Coronary artery (tissue), 2 donors: ENCODE data around the gene KRT4.
"Not testable (repeated sequence)": the region's sequence is repeated elsewhere in the genome, so short reads cannot be mapped to it uniquely, and the experiment has no call there.

Source experiments
- DNase-seq: peaks from one replicate; pipeline ENCODE4 v3.0.0-alpha.2; 2017; ENCODE audit warnings: low spot score
- H3K27ac ChIP-seq, 2 donors: fragments of 200-600 bp; sonication (generic); one replicate each; pipeline ENCODE4 v1.5.1; 2016 to 2019
- H3K4me3 ChIP-seq: fragments of 200-600 bp; sonication (generic); 2 replicates; pipeline ENCODE4 v1.5.1; 2016; ENCODE audit warnings: mild to moderate bottlenecking, moderate library complexity
- TF ChIP-seq, protein P1 (sequence below): fragments of 200-600 bp; sonication (generic); IDR thresholded peaks from one replicate; pipeline ENCODE4 v1.5.1; 2019; ENCODE audit warnings: antibody characterized with exemption

The KRT4 gene

DNA sequence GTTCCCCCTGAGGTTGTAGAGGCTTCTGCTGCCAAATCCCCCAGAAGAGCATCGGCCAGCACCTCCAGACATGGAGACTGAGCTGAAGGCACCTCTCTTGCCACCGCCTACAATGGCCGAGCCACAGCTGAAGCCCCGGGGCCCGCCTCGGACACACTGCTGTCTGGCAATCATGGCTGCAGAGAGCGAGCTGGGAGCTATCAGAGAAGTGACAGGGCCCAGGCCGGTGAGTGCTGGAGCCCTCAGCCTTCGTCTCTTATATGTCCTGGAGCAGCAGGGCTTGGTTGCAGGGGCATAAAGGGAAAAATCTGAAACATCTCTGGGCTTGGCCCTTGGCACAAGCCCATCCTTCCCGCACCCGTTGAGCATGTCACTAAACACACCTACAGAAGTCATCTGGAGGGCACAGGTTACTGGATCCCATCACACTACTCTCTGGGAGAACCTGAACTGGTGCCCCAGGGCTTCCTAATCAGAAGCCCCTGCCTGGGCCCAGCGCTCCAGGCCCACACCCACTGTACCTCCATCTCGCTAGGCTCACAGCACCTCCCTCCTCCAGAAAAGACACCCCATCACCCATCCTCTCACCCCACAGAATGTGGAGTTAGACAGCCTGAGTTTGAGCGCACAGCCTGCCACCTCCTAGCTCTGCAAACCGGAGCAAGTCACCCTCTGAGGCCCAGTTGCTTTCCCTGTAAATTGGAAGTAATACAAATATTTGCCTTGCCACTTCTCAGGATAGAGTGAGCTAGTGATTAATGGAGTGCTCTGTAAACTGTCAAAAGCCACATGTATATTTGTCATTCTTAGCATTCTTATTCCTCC lies at the start of gene KRT4:
Gene KRT4 (minus strand): TSS at position 232 of the 825 bp plus-strand sequence. CDS start 58 bp downstream, at position 174.
- TF ChIP-seq, protein P1, sequence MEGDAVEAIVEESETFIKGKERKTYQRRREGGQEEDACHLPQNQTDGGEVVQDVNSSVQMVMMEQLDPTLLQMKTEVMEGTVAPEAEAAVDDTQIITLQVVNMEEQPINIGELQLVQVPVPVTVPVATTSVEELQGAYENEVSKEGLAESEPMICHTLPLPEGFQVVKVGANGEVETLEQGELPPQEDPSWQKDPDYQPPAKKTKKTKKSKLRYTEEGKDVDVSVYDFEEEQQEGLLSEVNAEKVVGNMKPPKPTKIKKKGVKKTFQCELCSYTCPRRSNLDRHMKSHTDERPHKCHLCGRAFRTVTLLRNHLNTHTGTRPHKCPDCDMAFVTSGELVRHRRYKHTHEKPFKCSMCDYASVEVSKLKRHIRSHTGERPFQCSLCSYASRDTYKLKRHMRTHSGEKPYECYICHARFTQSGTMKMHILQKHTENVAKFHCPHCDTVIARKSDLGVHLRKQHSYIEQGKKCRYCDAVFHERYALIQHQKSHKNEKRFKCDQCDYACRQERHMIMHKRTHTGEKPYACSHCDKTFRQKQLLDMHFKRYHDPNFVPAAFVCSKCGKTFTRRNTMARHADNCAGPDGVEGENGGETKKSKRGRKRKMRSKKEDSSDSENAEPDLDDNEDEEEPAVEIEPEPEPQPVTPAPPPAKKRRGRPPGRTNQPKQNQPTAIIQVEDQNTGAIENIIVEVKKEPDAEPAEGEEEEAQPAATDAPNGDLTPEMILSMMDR: no peak
- Histone ChIP-seq H3K27ac (no peak within 1 kb of the TSS), H3K4me3 (no peak within 1 kb of the TSS)
- no peak for DNase-seq

DNA sequence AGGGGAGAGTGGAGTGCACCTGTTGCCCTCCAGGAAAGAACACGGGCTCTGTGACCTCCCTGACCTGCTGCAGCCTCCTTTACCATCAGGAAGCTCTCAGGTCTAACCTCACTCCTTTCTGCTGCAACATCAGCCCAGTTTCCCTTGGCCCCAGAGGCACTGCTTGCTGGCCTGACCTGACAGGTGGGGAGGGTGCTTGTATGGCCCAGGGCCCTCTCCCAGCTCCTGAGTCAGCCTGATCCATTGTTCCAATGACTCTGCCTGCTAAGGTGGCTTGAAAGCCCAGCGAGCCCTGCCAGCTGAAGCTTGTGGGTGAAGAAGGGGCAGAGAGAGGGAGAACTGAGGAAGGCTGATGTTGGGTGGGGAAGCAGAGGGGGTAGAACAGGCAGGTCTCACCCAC lies 48.1 kb upstream of the KRT4 start:
- TF ChIP-seq, protein P1: no peak
- H3K4me3 ChIP-seq: no peak overlapping the region
- DNase-seq: no peak
- H3K27ac ChIP-seq: no peak overlapping the region

DNA sequence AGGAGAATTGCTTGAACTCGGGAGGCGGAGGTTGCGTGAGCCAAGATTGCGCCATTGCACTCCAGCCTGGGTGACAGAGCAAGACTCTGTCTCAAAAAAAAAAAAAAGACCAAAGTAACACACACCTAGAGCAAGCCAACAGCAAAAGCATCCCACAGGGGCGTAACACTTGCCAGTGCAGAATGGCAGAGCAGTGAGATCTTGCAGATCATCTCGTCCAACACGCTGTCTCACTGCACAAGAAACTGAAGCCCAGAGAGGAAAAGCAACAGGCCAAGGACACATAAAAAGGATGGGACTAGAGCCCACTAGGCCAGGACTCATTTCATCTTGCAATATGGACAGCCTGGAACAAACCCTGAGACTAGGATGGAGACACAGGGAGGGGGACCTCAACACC lies 47.6 kb upstream of the KRT4 start:
- Histone ChIP-seq H3K4me3 (no peak overlapping the region), H3K27ac (no peak overlapping the region)
- TF ChIP-seq, protein P1: no peak
- no peak for DNase-seq

DNA sequence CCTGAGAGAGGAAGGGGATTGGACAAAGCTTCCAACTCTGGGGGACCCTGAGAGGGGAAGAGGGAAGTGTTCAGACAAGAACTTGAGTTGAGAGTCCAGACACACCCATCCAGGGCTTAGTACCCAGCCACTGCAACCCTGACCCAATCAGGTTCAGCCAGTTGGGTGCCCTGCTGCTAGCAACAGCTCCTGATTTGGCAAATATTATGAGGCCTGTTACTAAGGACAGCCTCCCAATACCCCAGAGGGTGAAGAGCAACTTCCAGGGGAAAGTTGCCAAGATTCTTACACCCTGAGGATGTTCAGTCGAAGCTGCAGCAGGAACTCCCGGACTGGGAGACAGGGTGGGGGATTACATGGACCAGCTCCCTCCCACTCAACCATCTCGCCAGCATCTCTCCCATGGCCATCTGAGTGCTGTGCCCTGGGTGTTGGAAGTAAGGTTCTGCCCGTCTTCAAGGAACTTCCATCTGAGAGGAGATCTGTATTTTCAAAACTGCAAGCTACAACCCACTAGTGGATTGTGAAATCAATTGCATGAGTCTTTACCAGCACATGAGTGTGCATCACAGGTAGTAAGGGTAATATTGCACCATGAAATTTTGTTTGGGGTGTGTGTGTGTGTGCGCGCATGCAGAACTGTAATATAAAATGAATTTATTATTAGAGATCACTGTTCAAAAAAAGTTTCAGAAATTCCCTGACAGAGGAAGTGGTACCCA lies 46.3 kb upstream of the KRT4 start:
- H3K27ac ChIP-seq: no peak overlapping the region
- no peak for DNase-seq
- H3K4me3 ChIP-seq: no peak overlapping the region
- TF ChIP-seq, protein P1: no peak

DNA sequence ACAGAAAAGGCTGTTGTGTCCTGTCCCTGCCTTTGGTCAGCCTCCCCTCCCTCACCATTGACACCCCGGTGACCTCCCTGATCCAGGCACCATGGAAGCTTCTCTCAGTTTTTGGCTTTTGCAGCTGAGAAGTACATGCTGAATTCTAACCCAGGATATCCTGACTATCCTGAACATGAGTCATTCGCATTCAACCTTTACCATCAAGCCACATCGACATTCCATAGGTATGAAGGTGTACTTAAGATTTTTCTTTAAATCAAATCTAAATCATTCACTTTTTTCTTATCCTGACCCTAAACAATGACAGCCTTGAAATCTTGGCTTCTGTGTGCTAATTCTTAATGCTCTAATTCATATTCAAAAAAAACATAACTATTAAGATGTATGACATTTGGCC lies 43.6 kb upstream of the KRT4 start:
- DNase-seq: no peak
- no peak overlapping the region for H3K27ac ChIP-seq

DNA sequence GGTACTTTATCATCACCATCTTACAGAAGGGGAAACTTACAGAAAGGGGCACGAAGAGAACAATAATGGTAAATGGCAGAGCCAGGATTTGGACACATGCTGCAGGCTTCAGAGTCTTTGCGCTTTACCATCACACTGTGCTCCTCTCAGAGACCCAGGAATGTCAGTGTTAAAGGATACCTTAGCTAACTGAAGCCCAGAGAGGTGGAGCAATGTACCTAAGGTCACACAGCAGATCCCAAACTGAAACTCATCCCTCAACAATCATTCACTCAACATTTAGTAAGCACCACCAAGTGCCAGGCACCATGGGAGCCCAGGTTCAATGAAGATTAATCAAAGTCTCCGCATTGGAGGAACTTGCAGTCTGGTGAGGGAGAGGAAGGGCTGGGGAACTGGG lies 42.9 kb upstream of the KRT4 start:
- DNase-seq: no peak
- Histone ChIP-seq H3K4me3 (no peak overlapping the region), H3K27ac (no peak overlapping the region)
- TF ChIP-seq, protein P1: no peak

More for the DNA sequence above, 43.6 kb upstream of the KRT4 start:
- no peak overlapping the region for H3K4me3 ChIP-seq
- TF ChIP-seq, protein P1: no peak

DNA sequence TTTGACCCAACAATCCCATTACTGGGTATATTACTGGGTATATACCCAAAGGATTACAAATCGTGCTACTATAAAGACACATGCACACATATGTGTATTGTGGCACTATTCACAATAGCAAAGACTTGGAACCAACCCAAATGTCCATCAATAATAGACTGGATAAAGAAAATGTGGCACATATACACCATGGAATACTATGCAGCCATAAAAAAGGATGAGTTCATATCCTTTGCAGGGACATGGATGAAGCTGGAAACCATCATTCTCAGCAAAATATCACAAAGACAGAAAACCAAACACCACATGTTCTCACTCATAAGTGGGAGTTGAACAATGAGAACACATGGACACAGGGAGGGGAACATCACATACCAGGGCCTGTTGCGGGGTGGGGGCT lies 42.2 kb upstream of the KRT4 start:
- not testable (repeated sequence) for H3K4me3 ChIP-seq, DNase-seq

More for the DNA sequence above, 42.2 kb upstream of the KRT4 start:
- H3K27ac ChIP-seq: not testable (repeated sequence)
